Skeletal muscle satellite cell (primary cell): Measurements from ENCODE around the gene LRP3. TPM values are rescaled to one million over a fixed set of nuclear protein-coding genes. Genes with fewer than 3 reads are reported as not detected.
A peak's percentile ranks its signal among the peaks of the same experiment; 100 is the strongest.
"Not testable (repeated sequence)": the region's sequence is repeated elsewhere in the genome, so short reads cannot be mapped to it uniquely, and the experiment has no call there.

ENCODE experiments used
- H3K27me3 ChIP-seq: 2 replicates; pipeline ENCODE4 v1.7.0; 2013; ENCODE audit warnings: low read length; ENCODE audit not compliant: control insufficient read depth, insufficient read depth
- H3K36me3 ChIP-seq: 2 replicates; pipeline ENCODE4 v1.7.0; 2013; ENCODE audit warnings: mild to moderate bottlenecking, control low read depth, low read length; ENCODE audit not compliant: insufficient read depth
- H3K4me1 ChIP-seq: 2 replicates; pipeline ENCODE4 v1.7.0; 2013; ENCODE audit warnings: low read length; ENCODE audit not compliant: control insufficient read depth, insufficient read depth
- H3K4me2 ChIP-seq: 2 replicates; pipeline ENCODE4 v1.7.0; 2013; ENCODE audit warnings: mild to moderate bottlenecking, low read length
- H3K4me3 ChIP-seq: 2 replicates; pipeline ENCODE4 v1.7.0; 2013; ENCODE audit warnings: low read length
- H3K9ac ChIP-seq: 2 replicates; pipeline ENCODE4 v1.7.0; 2013; ENCODE audit warnings: mild to moderate bottlenecking, low read depth, low read length, moderate library complexity
- H3K9me3 ChIP-seq: replicated peaks from 2 replicates; pipeline ENCODE4 v1.7.0; 2013; ENCODE audit warnings: mild to moderate bottlenecking, control low read depth, low read length
- total RNA-seq: library from RNA; depleted of rRNA; stranded (reverse); fragments of >200 nt; gene quantifications from 2 replicates; pipeline ENCODE4 v1.2.3, GENCODE V29; 2012; rRNA removed

The LRP3 gene, protein sequence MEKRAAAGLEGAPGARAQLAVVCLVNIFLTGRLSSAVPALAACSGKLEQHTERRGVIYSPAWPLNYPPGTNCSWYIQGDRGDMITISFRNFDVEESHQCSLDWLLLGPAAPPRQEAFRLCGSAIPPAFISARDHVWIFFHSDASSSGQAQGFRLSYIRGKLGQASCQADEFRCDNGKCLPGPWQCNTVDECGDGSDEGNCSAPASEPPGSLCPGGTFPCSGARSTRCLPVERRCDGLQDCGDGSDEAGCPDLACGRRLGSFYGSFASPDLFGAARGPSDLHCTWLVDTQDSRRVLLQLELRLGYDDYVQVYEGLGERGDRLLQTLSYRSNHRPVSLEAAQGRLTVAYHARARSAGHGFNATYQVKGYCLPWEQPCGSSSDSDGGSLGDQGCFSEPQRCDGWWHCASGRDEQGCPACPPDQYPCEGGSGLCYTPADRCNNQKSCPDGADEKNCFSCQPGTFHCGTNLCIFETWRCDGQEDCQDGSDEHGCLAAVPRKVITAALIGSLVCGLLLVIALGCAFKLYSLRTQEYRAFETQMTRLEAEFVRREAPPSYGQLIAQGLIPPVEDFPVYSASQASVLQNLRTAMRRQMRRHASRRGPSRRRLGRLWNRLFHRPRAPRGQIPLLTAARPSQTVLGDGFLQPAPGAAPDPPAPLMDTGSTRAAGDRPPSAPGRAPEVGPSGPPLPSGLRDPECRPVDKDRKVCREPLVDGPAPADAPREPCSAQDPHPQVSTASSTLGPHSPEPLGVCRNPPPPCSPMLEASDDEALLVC
- 26.9 and 28.8 TPM in 2 replicates for total RNA-seq

- Histone ChIP-seq H3K4me2 (peak within 1 kb of the TSS; percentile 80), H3K27me3 (peaks cover 26% of the 10 kb centered on the region), H3K9me3 (no peaks in the 10 kb centered on the region), H3K4me3 (peak within 1 kb of the TSS; percentile 82), H3K9ac (peak within 1 kb of the TSS; percentile 81), H3K36me3 (peaks cover 5% of the 10 kb centered on the region), H3K4me1 (peaks cover 7% of the 10 kb centered on the region)
These were observed at the start of gene LRP3 for GRCh38 chr19:33193865-33194362. TSS of gene LRP3 (plus strand) at chr19:33194330. CDS start at chr19:33194786, 456 bp downstream.

GRCh38 chr19:33146209-33146608 is 47.9 kb upstream of the LRP3 start:
- no peak overlapping the region for H3K4me3 ChIP-seq
- no peak overlapping the region for H3K4me2 ChIP-seq
- no peaks in the 10 kb centered on the region for H3K36me3 ChIP-seq
- no peaks in the 10 kb centered on the region for H3K9me3 ChIP-seq
- H3K9ac ChIP-seq, result no peak overlapping the region
- H3K27me3 ChIP-seq, result peaks cover 6% of the 10 kb centered on the region
- no peaks in the 10 kb centered on the region for H3K4me1 ChIP-seq

DNA sequence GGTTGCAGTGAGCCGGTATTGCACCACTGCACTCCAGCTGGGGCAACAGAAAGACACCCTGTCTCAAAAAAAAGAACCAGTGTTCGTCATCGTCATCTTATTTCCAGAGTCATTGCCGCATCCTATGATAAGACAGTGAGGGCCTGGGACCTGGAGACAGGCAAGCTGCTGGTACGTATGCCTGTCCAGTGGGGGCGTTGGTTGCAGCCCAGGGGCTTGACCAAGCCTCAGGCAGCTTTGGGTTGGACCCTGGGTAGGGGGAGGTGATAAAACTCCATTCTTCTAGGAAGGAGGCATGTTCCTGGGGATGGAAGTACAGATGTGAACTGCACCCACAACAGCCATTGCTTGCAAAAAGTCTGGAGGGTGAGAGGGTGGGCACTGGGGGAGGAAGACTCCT is 46.6 kb upstream of the LRP3 start:
- Histone ChIP-seq H3K4me2 (no peak overlapping the region), H3K36me3 (no peaks in the 10 kb centered on the region), H3K4me3 (no peak overlapping the region), H3K9me3 (no peaks in the 10 kb centered on the region), H3K27me3 (no peaks in the 10 kb centered on the region), H3K4me1 (no peaks in the 10 kb centered on the region), H3K9ac (no peak overlapping the region)

- Histone ChIP-seq H3K4me1 (no peaks in the 10 kb centered on the region), H3K4me3 (no peak overlapping the region), H3K27me3 (no peaks in the 10 kb centered on the region), H3K9ac (no peak overlapping the region), H3K4me2 (no peak overlapping the region), H3K36me3 (no peaks in the 10 kb centered on the region), H3K9me3 (no peaks in the 10 kb centered on the region)
These were observed 43.1 kb upstream of the LRP3 start for GRCh38 chr19:33150852-33151518.

- no peak overlapping the region for H3K4me2 ChIP-seq
- no peak overlapping the region for H3K9ac ChIP-seq
- no peaks in the 10 kb centered on the region for H3K36me3 ChIP-seq
- no peaks in the 10 kb centered on the region for H3K27me3 ChIP-seq
- no peak overlapping the region for H3K4me3 ChIP-seq
- no peaks in the 10 kb centered on the region for H3K4me1 ChIP-seq
- H3K9me3 ChIP-seq, result no peaks in the 10 kb centered on the region
These were observed 42.0 kb upstream of the LRP3 start for GRCh38 chr19:33152176-33152575.

- not testable (repeated sequence) for H3K4me1 ChIP-seq, H3K4me3 ChIP-seq, H3K9ac ChIP-seq, H3K36me3 ChIP-seq, H3K27me3 ChIP-seq, H3K4me2 ChIP-seq, H3K9me3 ChIP-seq
These were observed 41.5 kb upstream of the LRP3 start for GRCh38 chr19:33152625-33153024.

GRCh38 chr19:33154313-33154712 is 39.8 kb upstream of the LRP3 start:
- not testable (repeated sequence) for H3K27me3 ChIP-seq, H3K4me1 ChIP-seq, H3K4me2 ChIP-seq, H3K36me3 ChIP-seq, H3K9ac ChIP-seq, H3K9me3 ChIP-seq, H3K4me3 ChIP-seq

DNA sequence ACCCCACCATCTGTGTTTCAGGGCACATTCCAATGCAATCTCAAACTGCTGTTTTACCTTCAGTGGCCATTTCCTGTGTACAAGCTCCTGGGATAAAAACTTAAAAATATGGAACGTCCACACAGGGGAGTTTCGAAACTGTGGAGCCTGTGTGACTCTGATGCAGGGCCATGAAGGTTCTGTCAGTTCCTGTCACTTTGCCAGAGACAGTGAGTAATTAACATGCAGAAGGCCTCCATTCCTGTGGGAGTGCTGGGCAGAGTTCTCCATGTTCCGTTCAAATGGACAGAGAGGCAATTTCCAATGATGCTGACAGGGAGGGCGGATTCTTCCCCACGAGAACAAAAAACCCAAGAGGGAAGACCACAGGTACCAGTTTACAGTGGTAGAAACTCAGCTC is 37.8 kb upstream of the LRP3 start:
- no peaks in the 10 kb centered on the region for H3K4me1 ChIP-seq
- H3K9me3 ChIP-seq, result no peaks in the 10 kb centered on the region
- H3K9ac ChIP-seq, result no peak overlapping the region
- H3K4me3 ChIP-seq, result no peak overlapping the region
- H3K27me3 ChIP-seq, result no peaks in the 10 kb centered on the region
- H3K4me2 ChIP-seq, result no peak overlapping the region
- H3K36me3 ChIP-seq, result no peaks in the 10 kb centered on the region

DNA sequence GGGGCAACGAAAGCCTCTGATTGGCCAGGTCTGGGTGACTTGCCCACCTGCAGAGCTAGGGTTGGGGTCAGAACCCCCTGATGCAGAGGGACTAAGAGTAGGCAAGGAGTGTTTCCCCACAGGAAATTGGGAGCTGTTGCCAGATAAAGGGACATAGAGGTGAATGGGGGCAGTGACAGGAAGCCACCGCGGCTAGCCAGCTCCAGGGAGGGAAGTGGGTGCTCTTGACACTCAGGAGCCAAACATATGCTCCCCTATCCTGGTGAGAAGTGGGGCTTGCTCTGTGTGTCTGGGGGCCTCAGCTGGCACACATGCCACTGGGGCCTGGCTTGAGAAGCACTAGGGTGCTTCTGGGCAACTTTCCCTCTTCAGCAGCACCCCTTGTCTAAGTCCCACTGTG is 36.2 kb upstream of the LRP3 start:
- no peak overlapping the region for H3K4me3 ChIP-seq
- no peaks in the 10 kb centered on the region for H3K27me3 ChIP-seq
- no peaks in the 10 kb centered on the region for H3K4me1 ChIP-seq
- H3K9ac ChIP-seq, result no peak overlapping the region
- no peaks in the 10 kb centered on the region for H3K36me3 ChIP-seq
- H3K4me2 ChIP-seq, result no peak overlapping the region
- H3K9me3 ChIP-seq, result no peaks in the 10 kb centered on the region

- H3K9ac ChIP-seq, result no peak overlapping the region
- H3K4me3 ChIP-seq, result no peak overlapping the region
- no peaks in the 10 kb centered on the region for H3K4me1 ChIP-seq
- H3K9me3 ChIP-seq, result no peaks in the 10 kb centered on the region
- no peaks in the 10 kb centered on the region for H3K36me3 ChIP-seq
- H3K27me3 ChIP-seq, result no peaks in the 10 kb centered on the region
- no peak overlapping the region for H3K4me2 ChIP-seq
These were observed 35.8 kb upstream of the LRP3 start for GRCh38 chr19:33158365-33158764.

- H3K27me3 ChIP-seq, result no peaks in the 10 kb centered on the region
- no peaks in the 10 kb centered on the region for H3K4me1 ChIP-seq
- H3K36me3 ChIP-seq, result no peaks in the 10 kb centered on the region
These were observed 35.0 kb upstream of the LRP3 start for GRCh38 chr19:33159149-33159548.

More at GRCh38 chr19:33159149-33159548, 35.0 kb upstream of the LRP3 start:
- H3K4me3 ChIP-seq, result no peak overlapping the region
- H3K9ac ChIP-seq, result no peak overlapping the region
- no peaks in the 10 kb centered on the region for H3K9me3 ChIP-seq
- H3K4me2 ChIP-seq, result no peak overlapping the region
